AG04449 (cell line): ENCODE data around the gene CTTNBP2NL.

Source experiments
- CTCF ChIA-PET: fragments of 350-600 bp; formaldehyde crosslinking; extraction: SDS; loops from one replicate; lab custom pipeline; 2021; ENCODE audit warnings: antibody characterized with exemption; lab: Yijun Ruan, JAX
- POLR2A ChIA-PET: fragments of 400-600, 350-600 bp; formaldehyde crosslinking; extraction: SDS; loops from one replicate; lab custom pipeline; 2020; ENCODE audit warnings: antibody characterized with exemption, inconsistent platforms; lab: Yijun Ruan, JAX
- DNase-seq: peaks from one replicate; pipeline ENCODE4 v3.0.0-alpha.2; 2010; ENCODE audit warnings: low read depth, low spot score
- H3K4me3 ChIP-seq: 2 replicates; pipeline ENCODE4 v1.5.1; 2011; ENCODE audit warnings: low read depth, mild to moderate bottlenecking, control low read depth, low read length
- TF ChIP-seq, protein P1 (sequence below): IDR thresholded peaks from one replicate; pipeline ENCODE4 v1.5.1; 2011; ENCODE audit warnings: mild to moderate bottlenecking, moderate library complexity, low read length, control low read depth, inconsistent platforms; ENCODE audit not compliant: insufficient read depth; ENCODE audit errors: missing control alignments

The CTTNBP2NL gene

DNA sequence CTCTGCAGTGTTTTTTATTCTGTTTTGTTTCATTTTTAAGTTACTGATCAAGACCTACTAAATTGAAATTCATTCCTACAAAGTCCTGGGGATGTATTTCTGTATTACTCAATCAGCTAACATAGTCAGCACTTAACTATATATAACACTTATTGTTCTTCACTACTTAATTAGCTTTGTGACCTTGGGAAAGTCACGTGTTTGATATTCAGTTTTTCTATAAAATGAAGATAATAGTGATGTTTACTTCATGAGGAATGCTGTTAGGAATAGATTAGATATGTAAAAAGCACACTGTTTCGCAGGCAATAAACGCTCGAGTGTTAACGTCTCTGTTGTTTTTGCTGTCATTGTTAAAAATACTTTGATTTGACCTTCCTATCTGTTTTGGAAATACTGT lies 44.6 kb downstream of the CTTNBP2NL start:
- ChIA-PET POLR2A (no interaction called here), CTCF (interaction anchor here (1.2 to 1.7 kb wide), 3 partner anchors 11 to 49 kb away, joined by 3 to 6 read pairs (median 3); no protein-coding TSS in a partner anchor)
- TF ChIP-seq, protein P1, sequence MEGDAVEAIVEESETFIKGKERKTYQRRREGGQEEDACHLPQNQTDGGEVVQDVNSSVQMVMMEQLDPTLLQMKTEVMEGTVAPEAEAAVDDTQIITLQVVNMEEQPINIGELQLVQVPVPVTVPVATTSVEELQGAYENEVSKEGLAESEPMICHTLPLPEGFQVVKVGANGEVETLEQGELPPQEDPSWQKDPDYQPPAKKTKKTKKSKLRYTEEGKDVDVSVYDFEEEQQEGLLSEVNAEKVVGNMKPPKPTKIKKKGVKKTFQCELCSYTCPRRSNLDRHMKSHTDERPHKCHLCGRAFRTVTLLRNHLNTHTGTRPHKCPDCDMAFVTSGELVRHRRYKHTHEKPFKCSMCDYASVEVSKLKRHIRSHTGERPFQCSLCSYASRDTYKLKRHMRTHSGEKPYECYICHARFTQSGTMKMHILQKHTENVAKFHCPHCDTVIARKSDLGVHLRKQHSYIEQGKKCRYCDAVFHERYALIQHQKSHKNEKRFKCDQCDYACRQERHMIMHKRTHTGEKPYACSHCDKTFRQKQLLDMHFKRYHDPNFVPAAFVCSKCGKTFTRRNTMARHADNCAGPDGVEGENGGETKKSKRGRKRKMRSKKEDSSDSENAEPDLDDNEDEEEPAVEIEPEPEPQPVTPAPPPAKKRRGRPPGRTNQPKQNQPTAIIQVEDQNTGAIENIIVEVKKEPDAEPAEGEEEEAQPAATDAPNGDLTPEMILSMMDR = no peak
- no peak overlapping the region for H3K4me3 ChIP-seq
- DNase-seq = no peak

DNA sequence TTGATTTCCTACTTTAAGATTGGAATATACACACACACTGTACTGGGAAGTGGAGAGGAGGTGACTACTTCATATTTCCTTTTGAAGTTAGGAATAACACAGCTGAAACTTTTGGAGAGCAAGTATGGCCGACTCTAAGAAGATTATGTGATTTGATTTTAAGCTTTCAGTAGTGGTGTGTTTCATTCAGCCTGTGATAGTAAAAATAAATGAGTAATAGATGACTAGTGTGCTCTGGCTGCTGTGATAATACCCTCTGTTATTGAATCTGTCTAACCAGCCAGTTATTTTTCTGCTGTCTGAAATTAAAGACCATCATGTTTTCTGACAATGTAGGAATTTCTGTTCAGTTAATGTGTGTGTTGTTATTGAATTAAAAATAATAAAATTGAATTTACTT lies 48.3 kb downstream of the CTTNBP2NL start:
- TF ChIP-seq, protein P1 = no peak
- CTCF ChIA-PET = interaction anchor here (1.0 to 1.5 kb wide), 2 partner anchors 8 to 9 kb away, joined by 3 to 4 read pairs; no protein-coding TSS in a partner anchor
- no peak for DNase-seq
- no peak overlapping the region for H3K4me3 ChIP-seq
- POLR2A ChIA-PET = no interaction called here

DNA sequence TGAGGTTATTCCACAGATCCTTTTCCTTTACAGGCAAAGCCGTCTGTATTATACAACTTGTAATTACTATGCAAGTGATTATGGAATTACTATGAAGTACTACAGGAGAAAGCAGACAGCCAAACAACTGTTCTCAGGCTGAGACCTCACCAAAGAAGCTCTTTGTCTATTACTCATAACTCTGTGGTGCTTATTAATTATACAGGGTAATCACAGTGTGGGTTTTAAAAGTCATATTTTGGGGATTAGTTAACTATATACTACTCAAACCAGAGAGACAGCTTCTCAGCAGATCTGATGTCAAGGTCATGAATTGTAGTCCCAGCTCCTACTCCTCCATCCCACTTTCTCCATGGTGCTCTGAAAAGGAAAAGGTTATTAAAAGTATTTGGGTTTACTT lies 49.6 kb downstream of the CTTNBP2NL start:
- no peak overlapping the region for H3K4me3 ChIP-seq
- CTCF ChIA-PET = interaction anchor here (0.6 to 1.8 kb wide), 7 partner anchors 8 to 169 kb away, joined by 3 to 9 read pairs (median 4); no protein-coding TSS in a partner anchor
- POLR2A ChIA-PET = interaction anchor here (0.6 to 2.5 kb wide), 4 partner anchors 12 to 57 kb away, joined by 3 to 10 read pairs (median 4); no protein-coding TSS in a partner anchor
- no peak for DNase-seq
- TF ChIP-seq, protein P1 = no peak

DNA sequence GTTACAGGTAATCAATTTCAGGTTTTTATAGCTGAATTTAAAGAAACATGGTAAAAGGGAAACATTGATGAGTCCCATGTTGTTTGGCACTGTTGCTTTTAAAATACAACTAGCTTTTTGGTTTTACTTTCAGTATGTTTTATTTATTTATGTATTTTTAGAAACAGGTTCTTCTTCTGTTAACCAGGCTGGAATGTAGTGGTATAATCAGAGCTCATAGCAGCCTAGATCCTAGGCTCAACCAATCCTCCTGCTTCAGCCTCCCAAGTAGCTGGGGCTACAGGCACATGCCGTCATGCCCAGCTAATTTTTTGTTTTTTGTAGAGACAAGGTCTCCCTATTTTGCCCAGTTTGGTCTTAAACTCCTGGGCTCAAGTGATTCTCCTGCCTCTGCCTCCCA lies 50.4 kb downstream of the CTTNBP2NL start:
- TF ChIP-seq, protein P1 = no peak
- DNase-seq = no peak
- ChIA-PET POLR2A (interaction anchor here (1.0 to 2.5 kb wide), 3 partner anchors 11 to 53 kb away, joined by 3 to 10 read pairs (median 4); no protein-coding TSS in a partner anchor), CTCF (interaction anchor here (1.1 to 1.8 kb wide), 5 partner anchors 9 to 55 kb away, joined by 3 to 9 read pairs (median 5); no protein-coding TSS in a partner anchor)
- H3K4me3 ChIP-seq = no peak overlapping the region

DNA sequence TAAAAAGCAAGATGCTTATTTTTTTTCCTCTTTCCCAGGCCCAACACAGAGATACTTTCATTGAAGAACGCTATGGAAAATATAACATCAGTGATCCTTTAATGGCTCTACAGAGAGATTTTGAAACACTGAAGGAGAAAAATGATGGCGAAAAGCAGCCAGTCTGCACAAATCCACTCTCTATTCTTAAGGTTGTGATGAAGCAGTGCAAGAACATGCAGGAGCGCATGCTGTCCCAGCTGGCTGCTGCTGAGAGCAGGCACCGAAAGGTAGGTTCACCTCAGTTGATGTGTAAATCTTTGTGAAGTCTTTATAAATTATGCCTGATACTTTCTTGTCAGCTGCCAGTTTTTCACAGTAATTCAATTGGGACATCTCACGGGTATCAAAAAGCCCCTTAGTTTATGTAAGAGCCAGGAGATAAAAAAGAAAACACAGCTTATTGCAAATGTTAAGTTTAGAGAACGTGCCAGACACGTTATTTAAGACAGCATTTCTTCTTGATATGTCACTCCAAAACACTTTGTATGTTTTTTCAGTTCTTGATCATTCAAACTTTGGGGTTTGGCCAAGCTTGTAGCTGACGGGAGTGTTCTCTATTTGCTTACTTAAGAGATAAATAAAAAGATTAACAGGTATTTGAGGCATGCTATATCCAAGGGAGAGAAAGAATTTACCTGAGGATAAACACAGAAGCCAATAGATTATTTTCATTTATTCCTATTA lies 53.1 kb downstream of the CTTNBP2NL start:
- TF ChIP-seq, protein P1 = no peak
- no peak overlapping the region for H3K4me3 ChIP-seq
- POLR2A ChIA-PET = no interaction called here
- no peak for DNase-seq
- CTCF ChIA-PET = interaction anchor here (2.3 kb wide), 1 partner anchor 10 kb away, joined by 10 read pairs; no protein-coding TSS in a partner anchor

DNA sequence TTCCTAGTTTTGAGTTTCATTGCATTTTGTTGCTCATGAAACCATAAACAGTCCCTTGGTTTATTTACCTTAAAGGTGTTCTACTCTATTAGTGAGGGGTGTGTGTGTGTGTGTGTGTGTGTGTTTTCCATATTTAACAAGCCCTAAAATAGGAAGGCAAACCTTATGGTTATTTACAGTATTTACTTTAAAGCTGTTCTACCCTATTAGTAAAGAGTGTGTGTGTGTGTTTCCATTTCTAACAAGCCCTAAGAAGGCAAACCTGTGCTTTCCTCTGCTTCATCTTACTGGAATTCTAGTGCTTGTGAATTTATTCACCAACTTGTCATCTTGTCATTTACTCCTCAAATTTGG lies 53.6 kb downstream of the CTTNBP2NL start:
- no peak overlapping the region for H3K4me3 ChIP-seq
- POLR2A ChIA-PET = no interaction called here
- TF ChIP-seq, protein P1 = no peak
- CTCF ChIA-PET = interaction anchor here (0.8 to 2.3 kb wide), 3 partner anchors 10 to 53 kb away, joined by 3 to 10 read pairs (median 3); no protein-coding TSS in a partner anchor
- DNase-seq = no peak
